ENCODE data around the gene CYP26B1. TPM values are rescaled to one million over a fixed set of nuclear protein-coding genes. Genes with fewer than 3 reads are reported as not detected.

The CYP26B1 gene
- total and polyA plus RNA-seq, 2 donors (not counting 3 experiments of a cell fraction or from before 2014, with no cell fraction given), result 0.30 to 1.1 TPM

DNA sequence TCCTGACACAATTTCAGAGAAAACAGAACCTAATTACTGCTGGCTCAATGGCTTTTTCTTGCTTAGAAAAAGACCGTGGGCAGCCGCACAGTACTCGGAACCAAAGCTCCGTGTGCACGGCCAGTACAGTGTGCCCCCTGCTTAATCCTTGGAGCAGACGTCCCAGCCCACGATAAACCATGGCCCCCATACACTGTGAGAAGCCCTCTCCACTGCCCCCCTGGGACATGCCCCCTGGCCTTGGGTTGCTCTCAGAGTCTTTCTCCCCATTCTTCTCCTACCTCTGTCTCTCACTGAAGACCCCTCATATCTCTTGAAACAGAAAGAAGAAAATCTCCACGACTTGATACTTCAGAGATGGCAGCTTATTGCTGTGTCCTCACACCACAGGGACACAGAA lies 44.0 kb downstream of the CYP26B1 start:
- FAIRE-seq, result no peak
- CTCF ChIA-PET, result no interaction called here
- Histone ChIP-seq H4K20me1 (replicated peaks; ENCODE audit: control insufficient read depth, extremely low read depth, insufficient read depth, low read length) (no peaks in the 10 kb centered on the region), H3K36me3 (ENCODE audit: control insufficient read depth in 2 of 2, extremely low read depth in 1 of 2, insufficient read depth in 2 of 2, low read length in 2 of 2) (no peaks in the 10 kb centered on the region), H3K4me1 (ENCODE audit: control insufficient read depth, extremely low read depth, insufficient read depth, low read length) (no peaks in the 10 kb centered on the region), H3K9me1 (replicated peaks; ENCODE audit: control insufficient read depth, extremely low read depth, insufficient read depth, low read length) (no peaks in the 10 kb centered on the region), H3K4me3 (replicated peaks in 1 of 3; ENCODE audit: insufficient read depth in 1 of 3, low read depth in 1 of 3, low read length in 3 of 3) (no peak overlapping the region), H3K79me2 (ENCODE audit: control insufficient read depth, insufficient read depth, low read length) (no peaks in the 10 kb centered on the region), H3K4me2 (ENCODE audit: insufficient read depth, low read length) (no peak overlapping the region), H2AFZ (ENCODE audit: low read depth, low read length) (no peak overlapping the region), H3K27ac (ENCODE audit: insufficient read depth, low read depth, low read length) (no peak overlapping the region), H3K27me3 (ENCODE audit: control insufficient read depth in 2 of 2, insufficient read depth in 2 of 2, low read length in 2 of 2) (peaks cover 9 to 25% of the 10 kb centered on the region in 2 experiments), H3K9ac (replicated peaks; ENCODE audit: extremely low read depth, insufficient read depth, low read length) (no peak overlapping the region), H3K9me3 (replicated peaks; ENCODE audit: control insufficient read depth, insufficient read depth, low read length) (no peaks in the 10 kb centered on the region)
- intact Hi-C loops (cut with micrococcal nuclease) (no loop called here), dilution Hi-C loops (cut with MboI; ENCODE audit: extremely low pct_ligation_motif_present, low sequenced_read_pairs) (no loop called here)
- POLR2A ChIA-PET, result no interaction called here
- BruUV-seq (replicated peaks), result no TSS peak
- TF ChIP-seq MYC (IDR thresholded peaks at IDR 0.05; ENCODE audit: low read depth, low read length), result no peak
- TF ChIP-seq JUN (IDR thresholded peaks at IDR 0.05; ENCODE audit: borderline replicate concordance, insufficient read depth, insufficient read length, low read depth), result no peak
- TF ChIP-seq POLR2A (IDR thresholded peaks at IDR 0.05; ENCODE audit: low read depth, low read length), result no peak
- no peak for TF ChIP-seq GATA2 (IDR thresholded peaks at IDR 0.05; ENCODE audit: insufficient read depth, insufficient read length, low read depth, low read length)
- TF ChIP-seq POLR2AphosphoS5 (IDR thresholded peaks at IDR 0.05; ENCODE audit: insufficient read depth, low read depth, low read length), result no peak
- no peak for DNase-seq (ENCODE audit: low read depth, low spot score)

DNA sequence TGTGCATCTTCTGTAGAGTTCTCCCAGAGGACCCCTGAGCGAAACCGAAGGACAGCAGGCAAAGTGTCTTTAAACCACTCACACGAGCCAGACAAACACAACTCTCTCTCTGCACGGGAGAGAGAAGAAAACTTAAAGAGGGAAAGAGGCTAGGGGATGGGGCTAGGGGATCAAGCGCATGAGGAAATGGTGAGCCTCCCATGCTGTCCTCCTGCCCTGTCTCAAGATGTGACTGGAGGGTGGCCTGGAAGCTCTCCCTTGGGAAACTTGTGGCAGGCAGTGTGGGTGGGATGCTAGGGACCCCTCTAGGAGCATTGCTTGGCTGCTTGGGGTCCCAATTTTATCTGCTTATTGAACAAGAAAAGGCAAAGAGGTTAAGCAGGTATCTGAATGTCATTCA lies 44.5 kb downstream of the CYP26B1 start:
- BruUV-seq (replicated peaks), result no TSS peak
- Histone ChIP-seq H4K20me1 (replicated peaks; ENCODE audit: control insufficient read depth, extremely low read depth, insufficient read depth, low read length) (no peaks in the 10 kb centered on the region), H3K4me3 (replicated peaks in 1 of 3; ENCODE audit: insufficient read depth in 1 of 3, low read depth in 1 of 3, low read length in 3 of 3) (no peak overlapping the region), H3K9me1 (replicated peaks; ENCODE audit: control insufficient read depth, extremely low read depth, insufficient read depth, low read length) (no peaks in the 10 kb centered on the region), H3K9me3 (replicated peaks; ENCODE audit: control insufficient read depth, insufficient read depth, low read length) (no peaks in the 10 kb centered on the region), H2AFZ (ENCODE audit: low read depth, low read length) (no peak overlapping the region), H3K4me2 (ENCODE audit: insufficient read depth, low read length) (no peak overlapping the region), H3K9ac (replicated peaks; ENCODE audit: extremely low read depth, insufficient read depth, low read length) (no peak overlapping the region), H3K79me2 (ENCODE audit: control insufficient read depth, insufficient read depth, low read length) (no peaks in the 10 kb centered on the region), H3K27ac (ENCODE audit: insufficient read depth, low read depth, low read length) (no peak overlapping the region), H3K27me3 (ENCODE audit: control insufficient read depth in 2 of 2, insufficient read depth in 2 of 2, low read length in 2 of 2) (peaks cover 10 to 26% of the 10 kb centered on the region in 2 experiments), H3K36me3 (ENCODE audit: control insufficient read depth in 2 of 2, extremely low read depth in 1 of 2, insufficient read depth in 2 of 2, low read length in 2 of 2) (no peaks in the 10 kb centered on the region), H3K4me1 (ENCODE audit: control insufficient read depth, extremely low read depth, insufficient read depth, low read length) (no peaks in the 10 kb centered on the region)
- ChIA-PET POLR2A (no interaction called here), CTCF (interaction anchor here (2.0 to 2.1 kb wide), 2 partner anchors 12 to 180 kb away, joined by 8 read pairs; no protein-coding TSS in a partner anchor)
- intact Hi-C loops (cut with micrococcal nuclease) (no loop called here), dilution Hi-C loops (cut with MboI; ENCODE audit: extremely low pct_ligation_motif_present, low sequenced_read_pairs) (no loop called here)
- FAIRE-seq (no peak), DNase-seq (ENCODE audit: low read depth, low spot score) (no peak)
- TF ChIP-seq, protein P1, sequence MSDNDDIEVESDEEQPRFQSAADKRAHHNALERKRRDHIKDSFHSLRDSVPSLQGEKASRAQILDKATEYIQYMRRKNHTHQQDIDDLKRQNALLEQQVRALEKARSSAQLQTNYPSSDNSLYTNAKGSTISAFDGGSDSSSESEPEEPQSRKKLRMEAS (IDR thresholded peaks at IDR 0.05; ENCODE audit: insufficient read depth, insufficient read length), result no peak
- no peak for TF ChIP-seq CTCF (IDR thresholded peaks at IDR 0.05; ENCODE audit: extremely low read depth in 1 of 2, insufficient read depth in 1 of 2, low read depth in 1 of 2, low read length in 2 of 2)
- TF ChIP-seq POLR2A (IDR thresholded peaks at IDR 0.05; ENCODE audit: low read depth, low read length), result no peak
- TF ChIP-seq GATA2 (IDR thresholded peaks at IDR 0.05; ENCODE audit: insufficient read depth, insufficient read length, low read depth, low read length), result no peak
- TF ChIP-seq MYC (IDR thresholded peaks at IDR 0.05; ENCODE audit: low read depth, low read length), result no peak
- TF ChIP-seq POLR2AphosphoS5 (IDR thresholded peaks at IDR 0.05; ENCODE audit: insufficient read depth, low read depth, low read length), result no peak
- no peak for TF ChIP-seq EZH2 (IDR thresholded peaks at IDR 0.05; ENCODE audit: borderline replicate concordance, low read depth, low read length, severe bottlenecking)
